ENCODE data around the gene POLA2. TPM values are rescaled to one million over a fixed set of nuclear protein-coding genes. Genes with fewer than 3 reads are reported as not detected.

Gene POLA2
- total and polyA plus RNA-seq, 9 of the 15 experiments (the other 6 are each of a cell fraction or from before 2014, with no cell fraction given), result 2.7 to 134 (median 44.4) TPM

- TF ChIP-seq THRAP3 (IDR thresholded peaks at IDR 0.05; ENCODE audit: borderline replicate concordance) (no peak), CBX3 (IDR thresholded peaks at IDR 0.05; ENCODE audit: borderline replicate concordance in 1 of 2, low read length in 2 of 2) (peak in 1 of 2 experiments; percentile 78; a peak in 1 of 3 replicates), MED1 (CRISPR knock-in tag; IDR thresholded peaks at IDR 0.05; ENCODE audit: borderline replicate concordance) (no peak), FOXA1 (IDR thresholded peaks at IDR 0.05; ENCODE audit: borderline replicate concordance) (no peak), NCOR1 (IDR thresholded peaks at IDR 0.05) (no peak), THAP7 (CRISPR knock-in tag; IDR thresholded peaks at IDR 0.05) (no peak), SREBF1 (IDR thresholded peaks at IDR 0.05; ENCODE audit: borderline replicate concordance, low read depth, low read length) (no peak), EWSR1 (IDR thresholded peaks at IDR 0.05; ENCODE audit: borderline replicate concordance, low read depth, partially characterized antibody) (no peak), CTCFL (IDR thresholded peaks at IDR 0.05; ENCODE audit: borderline replicate concordance, insufficient read depth, low read depth, low read length, poor library complexity, severe bottlenecking) (no peak), HMBOX1 (IDR thresholded peaks at IDR 0.05) (no peak), NR0B1 (IDR thresholded peaks at IDR 0.05; ENCODE audit: partially characterized antibody) (no peak), ZNF384 (IDR thresholded peaks at IDR 0.05; ENCODE audit: low read depth, low read length) (no peak), HIVEP1 (CRISPR knock-in tag; IDR thresholded peaks at IDR 0.05) (no peak), XRCC3 (IDR thresholded peaks at IDR 0.05) (no peak), TAF1 (IDR thresholded peaks at IDR 0.05; ENCODE audit: control insufficient read depth, extremely low read depth, insufficient read depth, low read length, severe bottlenecking) (peak; percentile 94), SMARCE1 (IDR thresholded peaks at IDR 0.05) (no peak), SMAD1 (IDR thresholded peaks at IDR 0.05; ENCODE audit: low read depth, low read length, partially characterized antibody) (peak; percentile 84), ZNF274 (IDR thresholded peaks at IDR 0.05; ENCODE audit: borderline replicate concordance, low read depth, low read length) (no peak), ZSCAN32 (CRISPR knock-in tag; IDR thresholded peaks at IDR 0.05) (no peak), SMC3 (conservative IDR thresholded peaks at IDR 0.05; ENCODE audit: insufficient read depth, low read depth, low read length) (no peak)
- TF ChIP-seq, protein P1, sequence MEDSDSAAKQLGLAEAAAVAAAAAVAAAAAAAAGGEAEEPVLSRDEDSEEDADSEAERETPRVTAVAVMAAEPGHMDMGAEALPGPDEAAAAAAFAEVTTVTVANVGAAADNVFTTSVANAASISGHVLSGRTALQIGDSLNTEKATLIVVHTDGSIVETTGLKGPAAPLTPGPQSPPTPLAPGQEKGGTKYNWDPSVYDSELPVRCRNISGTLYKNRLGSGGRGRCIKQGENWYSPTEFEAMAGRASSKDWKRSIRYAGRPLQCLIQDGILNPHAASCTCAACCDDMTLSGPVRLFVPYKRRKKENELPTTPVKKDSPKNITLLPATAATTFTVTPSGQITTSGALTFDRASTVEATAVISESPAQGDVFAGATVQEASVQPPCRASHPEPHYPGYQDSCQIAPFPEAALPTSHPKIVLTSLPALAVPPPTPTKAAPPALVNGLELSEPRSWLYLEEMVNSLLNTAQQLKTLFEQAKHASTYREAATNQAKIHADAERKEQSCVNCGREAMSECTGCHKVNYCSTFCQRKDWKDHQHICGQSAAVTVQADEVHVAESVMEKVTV (CRISPR knock-in tag; IDR thresholded peaks at IDR 0.05), result no peak
Measured at GRCh38 chr11:65261591-65262380, at the start of gene POLA2 (continued).
